GM21423 (cell line): ENCODE results near the gene CKAP2L.
"Not testable (repeated sequence)": the region's sequence is repeated elsewhere in the genome, so short reads cannot be mapped to it uniquely, and the experiment has no call there.

Experiments
- ATAC-seq: cut with Tn5 transposase; IDR thresholded peaks from one replicate; pipeline ENCODE4 v1.9.1; 2021; ENCODE audit warnings: mild to moderate bottlenecking, moderate library complexity; ENCODE audit not compliant: unreplicated experiment

The CKAP2L gene

DNA sequence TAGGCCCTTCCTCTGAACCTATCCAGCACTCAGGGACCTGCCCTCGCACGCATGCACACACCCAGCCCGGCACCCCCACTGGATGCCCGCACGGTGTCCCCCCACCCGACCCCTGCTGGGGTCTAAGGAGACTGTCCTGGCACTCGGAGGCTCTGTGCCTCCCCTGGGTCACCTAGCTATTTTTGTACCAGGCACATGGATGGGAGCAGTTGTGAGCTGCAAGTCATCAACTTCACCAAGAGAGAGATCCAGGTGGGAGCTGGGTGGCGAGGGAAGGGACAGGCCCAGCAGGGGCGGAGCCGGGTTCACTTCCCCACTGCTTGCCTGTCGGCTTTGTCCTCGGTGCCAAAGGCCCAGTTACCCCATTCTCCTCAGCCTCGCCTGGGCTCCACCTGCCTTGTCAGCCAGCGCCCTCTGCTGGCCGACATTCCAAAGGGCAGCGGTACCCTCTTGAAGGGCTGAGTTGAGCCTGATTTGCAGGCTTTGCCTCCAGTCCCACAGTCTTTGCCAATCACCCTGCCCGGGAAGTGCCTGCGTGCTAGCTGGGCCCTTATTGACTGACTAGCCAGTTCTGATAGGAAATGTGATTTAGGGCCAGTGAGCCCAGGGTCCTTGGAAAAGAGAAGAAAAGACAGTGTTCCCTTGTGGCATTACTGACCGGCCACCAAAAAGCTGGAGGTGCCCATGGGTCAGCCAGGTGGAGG, 37.8 kb downstream of the CKAP2L start:
- ATAC-seq: peak; percentile 75

DNA sequence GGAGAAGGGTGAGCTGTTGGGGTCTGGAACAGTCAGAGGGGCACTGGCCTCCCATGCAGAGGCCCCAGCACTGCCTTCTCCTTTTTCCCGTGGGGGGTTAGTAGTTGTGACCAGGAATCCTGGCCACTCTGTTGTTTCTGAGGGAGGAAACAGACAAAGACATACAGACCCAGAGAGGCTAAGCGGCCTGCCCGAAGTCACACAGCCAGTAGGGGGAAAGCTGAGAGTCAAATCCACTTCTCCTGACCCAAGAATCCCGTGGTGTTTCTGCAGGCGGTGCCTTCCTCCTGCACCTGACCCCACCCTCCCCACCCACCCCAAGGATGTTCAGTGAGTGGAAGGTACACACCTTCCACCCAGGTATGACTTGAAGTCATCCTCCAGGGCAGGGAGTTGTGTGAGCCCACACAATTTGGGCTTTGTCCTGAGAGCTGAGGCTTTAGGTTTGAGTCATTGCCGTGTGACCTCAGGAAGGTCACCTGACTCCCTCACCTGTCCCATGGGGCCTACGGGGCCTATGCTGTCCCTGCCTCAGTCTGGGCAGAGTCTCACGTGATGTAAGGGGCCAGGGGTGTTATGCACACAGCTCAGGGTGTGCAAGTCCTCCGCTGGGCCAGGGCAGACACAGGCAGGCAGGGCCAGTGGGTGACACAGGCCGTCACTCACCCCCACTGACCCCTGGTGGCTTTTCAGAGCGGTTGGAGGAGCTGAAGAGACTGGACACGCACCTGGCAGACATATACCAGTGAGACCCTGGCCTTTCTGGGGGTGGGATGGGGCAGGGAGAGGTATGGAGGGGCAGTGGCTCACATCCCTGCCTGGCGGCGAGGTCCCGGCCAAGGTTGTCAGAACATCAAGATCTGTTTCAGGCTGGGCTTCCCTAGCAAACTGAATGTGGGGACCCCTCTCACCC, 38.6 kb downstream of the CKAP2L start:
- peak; percentile 39 for ATAC-seq

DNA sequence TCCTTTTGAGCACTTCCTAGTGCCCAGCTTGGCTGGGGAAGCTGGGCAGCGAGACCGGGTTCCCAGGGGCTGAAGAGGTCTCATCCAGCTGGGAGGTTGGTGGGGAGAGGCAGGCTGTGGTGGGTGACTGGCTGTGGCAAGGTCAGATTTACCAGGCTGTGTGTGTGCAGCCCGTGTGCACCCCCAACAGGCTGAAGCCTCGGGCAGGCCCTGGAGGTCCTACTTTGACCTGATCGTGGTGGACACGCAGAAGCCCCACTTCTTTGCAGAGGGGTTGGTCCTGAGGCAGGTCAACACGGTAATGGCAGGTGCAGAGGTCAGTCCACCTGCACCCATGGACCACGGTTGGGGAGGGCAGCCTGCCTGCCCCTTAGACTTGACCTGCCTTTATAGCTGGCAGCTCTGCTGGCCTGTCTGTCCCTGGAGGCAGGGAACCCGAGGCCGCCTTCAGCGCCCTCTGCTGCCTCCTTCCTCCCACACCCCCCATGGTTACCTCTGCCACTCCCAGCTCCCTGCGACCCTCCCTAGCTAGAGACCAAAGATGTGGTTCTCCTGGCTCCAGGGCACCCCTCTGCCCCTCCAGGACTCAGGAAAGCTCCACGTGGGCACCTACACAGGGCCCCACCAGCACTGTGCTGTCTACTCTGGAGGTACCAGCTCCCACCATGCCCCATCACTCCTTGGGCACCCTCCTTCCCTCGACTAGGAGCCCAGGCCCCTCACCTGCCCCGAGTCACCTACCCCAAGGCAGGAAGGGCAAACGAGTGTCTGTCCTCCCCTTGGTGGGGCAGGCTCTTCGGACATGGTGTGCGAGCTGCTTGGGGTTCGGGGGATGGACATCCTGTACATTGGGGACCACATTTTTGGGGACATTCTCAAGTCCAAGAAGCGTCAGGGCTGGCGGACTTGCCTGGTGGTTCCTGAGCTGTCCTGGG, 39.6 kb downstream of the CKAP2L start:
- no peak for ATAC-seq

GRCh38 chr2:112723995-112724394, 40.4 kb downstream of the CKAP2L start:
- no peak for ATAC-seq

- ATAC-seq: no peak
Measured at GRCh38 chr2:112723547-112723940, 40.9 kb downstream of the CKAP2L start.

DNA sequence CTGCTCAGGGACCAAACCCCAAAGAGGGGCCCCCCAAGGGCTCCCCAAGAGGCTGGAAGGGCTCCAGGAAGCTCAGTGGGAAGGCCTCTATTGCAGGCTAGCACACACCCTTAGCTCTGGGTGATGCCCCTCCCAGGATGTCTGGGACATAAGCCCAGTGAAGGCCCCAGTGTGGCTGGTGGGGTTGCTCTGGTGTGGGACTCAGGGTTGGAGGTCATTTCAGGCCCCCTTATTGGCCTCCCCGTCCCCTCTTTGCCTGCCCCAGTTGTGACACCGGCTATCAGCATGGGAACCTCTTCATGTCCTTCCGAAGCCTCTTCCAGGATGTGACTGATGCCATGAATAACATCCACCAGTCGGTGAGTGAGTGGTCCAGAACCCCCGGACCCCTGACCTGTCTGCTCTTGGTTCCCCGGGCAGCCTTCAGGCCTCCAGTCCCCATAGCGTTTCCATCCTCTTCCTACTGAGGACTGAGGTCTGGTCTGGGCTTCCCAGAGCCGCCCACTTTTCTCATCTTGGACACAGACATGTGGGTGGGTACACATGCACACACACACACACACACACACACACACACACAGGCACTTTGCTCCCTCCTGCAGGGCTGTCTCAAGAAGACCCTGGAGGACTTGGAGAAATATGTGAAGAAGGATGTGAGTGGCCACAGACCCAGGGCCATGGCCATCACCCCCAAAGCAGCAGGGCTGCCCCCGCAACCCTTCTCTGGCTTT, 41.4 kb downstream of the CKAP2L start:
- ATAC-seq: no peak

DNA sequence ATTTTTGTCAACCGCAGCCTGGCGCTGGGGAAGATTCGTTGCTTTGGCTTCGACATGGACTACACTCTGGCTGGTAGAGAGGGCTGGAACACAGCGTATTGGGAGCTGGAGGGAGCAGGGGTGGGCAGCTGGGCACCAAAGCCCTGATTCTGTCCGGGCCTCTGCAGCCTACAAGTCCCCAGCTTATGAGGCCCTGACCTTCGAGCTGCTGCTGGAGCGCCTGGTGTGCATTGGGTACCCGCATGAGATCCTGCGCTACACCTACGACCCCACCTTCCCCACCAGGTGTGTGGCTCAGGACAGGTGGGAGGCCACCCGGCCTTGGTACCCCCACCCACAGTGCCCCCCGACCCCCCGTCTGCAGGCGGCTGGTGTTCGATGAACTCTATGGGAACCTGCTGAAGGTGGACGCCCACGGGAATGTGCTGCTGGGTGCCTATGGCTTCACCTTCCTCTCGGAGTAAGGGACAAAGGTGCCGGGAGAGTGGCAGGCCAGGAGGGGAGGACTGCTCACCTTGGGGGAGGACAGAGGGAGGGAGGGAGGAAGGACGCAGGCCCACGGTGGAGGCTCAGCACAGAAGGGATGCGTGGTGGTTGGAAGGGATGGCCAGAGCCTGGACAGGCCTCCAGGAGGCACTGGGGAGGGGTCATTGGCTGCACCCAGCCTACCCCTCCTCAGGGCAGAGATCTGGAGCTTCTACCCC, 42.4 kb downstream of the CKAP2L start:
- ATAC-seq: no peak

DNA sequence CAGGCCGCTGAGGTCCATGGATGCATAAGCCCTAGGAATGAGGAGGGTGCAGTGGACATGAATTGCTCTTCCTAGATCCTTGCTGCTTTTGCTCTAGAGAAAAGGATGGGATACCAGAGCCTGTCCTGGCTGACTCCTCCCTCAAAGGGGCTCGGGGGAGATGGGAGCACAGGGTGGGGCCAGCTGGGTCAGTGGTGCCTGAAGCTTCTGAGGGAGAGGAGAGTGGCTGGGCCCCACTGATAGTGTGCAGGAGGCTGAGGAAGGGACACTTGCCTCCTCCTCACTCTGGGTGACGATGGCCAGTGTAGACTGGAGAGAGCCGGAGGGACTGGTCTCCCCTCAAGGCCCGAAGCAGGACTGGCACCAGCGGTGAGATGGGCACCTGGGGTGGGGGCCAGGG, 43.6 kb downstream of the CKAP2L start, which contains the start of gene NT5DC4:
Gene NT5DC4, plus strand, starts transcription at position 236 of the 400 bp plus-strand sequence. Its CDS starts 60 bp downstream, at position 296.
- no peak for ATAC-seq

- no peak for ATAC-seq
Measured at GRCh38 chr2:112718863-112719370, 45.5 kb downstream of the CKAP2L start.

- not testable (repeated sequence) for ATAC-seq
Measured at GRCh38 chr2:112716826-112717352, 47.5 kb downstream of the CKAP2L start.

GRCh38 chr2:112716094-112716493, 48.3 kb downstream of the CKAP2L start:
- not testable (repeated sequence) for ATAC-seq

GRCh38 chr2:112714836-112715631, 49.4 kb downstream of the CKAP2L start:
- no peak for ATAC-seq

GRCh38 chr2:112714331-112714730, 50.1 kb downstream of the CKAP2L start:
- ATAC-seq: no peak

GRCh38 chr2:112713926-112714325, 50.5 kb downstream of the CKAP2L start:
- no peak for ATAC-seq

DNA sequence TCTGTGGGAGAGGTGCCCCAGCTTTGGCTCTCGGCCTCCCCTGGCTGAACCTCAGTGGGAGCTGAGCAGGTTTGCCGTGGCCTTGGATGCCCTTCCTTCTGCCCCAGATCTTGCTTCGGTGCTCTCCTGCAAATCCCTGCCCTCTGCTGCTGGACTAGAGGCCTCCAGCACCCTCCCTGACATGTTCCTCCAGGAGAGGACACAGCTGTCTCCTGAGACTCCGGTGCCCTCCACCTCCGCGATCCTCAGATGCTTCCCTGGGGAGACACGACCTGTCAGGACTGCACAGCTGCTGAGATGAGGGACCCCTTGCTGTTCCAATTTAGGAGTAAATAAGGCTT, 50.9 kb downstream of the CKAP2L start:
- ATAC-seq: no peak

GRCh38 chr2:112712903-112713584, 51.4 kb downstream of the CKAP2L start:
- no peak for ATAC-seq

DNA sequence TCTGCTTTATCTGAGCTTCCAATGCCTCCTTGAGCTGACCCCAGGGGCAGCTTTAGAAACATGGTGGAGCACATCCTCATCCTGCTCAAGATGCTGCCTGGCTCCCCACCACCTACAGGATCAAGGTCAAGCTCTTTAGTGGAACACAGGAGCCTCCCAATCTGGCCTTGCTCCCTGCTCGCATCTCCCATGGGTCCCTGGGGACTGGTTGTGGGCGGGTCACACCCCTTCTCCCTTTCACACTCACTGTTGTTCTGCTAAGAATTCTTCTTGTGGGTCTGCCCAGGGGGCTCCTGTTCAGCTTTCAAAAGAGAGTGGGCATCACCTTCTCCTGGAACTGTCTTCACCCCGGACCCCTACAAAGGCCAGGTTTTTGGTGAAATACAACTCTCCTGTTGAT, 51.9 kb downstream of the CKAP2L start:
- no peak for ATAC-seq
